ENCODE results near the gene GRIK2.

DNA sequence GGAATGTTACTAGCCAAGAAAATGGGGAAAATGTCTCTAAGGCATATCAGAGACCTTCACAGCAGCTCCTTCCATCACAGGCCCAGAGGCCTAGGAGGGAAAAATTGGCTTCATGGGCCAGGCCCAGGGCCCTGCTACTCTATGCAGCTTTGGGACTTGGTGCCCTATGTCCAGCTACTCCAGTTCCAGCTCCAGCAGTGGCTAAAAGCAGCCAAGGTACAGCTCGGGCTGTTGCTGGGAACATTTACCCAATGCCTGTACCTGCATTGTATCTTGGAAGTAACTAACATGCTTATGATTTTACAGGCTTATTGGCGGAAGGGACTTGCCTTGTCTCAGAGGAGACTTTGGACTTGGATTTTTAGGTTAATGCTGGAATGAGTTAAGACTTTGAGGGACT, 390.6 kb downstream of the GRIK2 start:
- no peak for TF ChIP-seq EP300 (IDR thresholded peaks at IDR 0.05; ENCODE audit: low read depth)
- TF ChIP-seq, protein P1, sequence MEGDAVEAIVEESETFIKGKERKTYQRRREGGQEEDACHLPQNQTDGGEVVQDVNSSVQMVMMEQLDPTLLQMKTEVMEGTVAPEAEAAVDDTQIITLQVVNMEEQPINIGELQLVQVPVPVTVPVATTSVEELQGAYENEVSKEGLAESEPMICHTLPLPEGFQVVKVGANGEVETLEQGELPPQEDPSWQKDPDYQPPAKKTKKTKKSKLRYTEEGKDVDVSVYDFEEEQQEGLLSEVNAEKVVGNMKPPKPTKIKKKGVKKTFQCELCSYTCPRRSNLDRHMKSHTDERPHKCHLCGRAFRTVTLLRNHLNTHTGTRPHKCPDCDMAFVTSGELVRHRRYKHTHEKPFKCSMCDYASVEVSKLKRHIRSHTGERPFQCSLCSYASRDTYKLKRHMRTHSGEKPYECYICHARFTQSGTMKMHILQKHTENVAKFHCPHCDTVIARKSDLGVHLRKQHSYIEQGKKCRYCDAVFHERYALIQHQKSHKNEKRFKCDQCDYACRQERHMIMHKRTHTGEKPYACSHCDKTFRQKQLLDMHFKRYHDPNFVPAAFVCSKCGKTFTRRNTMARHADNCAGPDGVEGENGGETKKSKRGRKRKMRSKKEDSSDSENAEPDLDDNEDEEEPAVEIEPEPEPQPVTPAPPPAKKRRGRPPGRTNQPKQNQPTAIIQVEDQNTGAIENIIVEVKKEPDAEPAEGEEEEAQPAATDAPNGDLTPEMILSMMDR (IDR thresholded peaks at IDR 0.05) = no peak
- no peak for TF ChIP-seq POLR2A (IDR thresholded peaks at IDR 0.05)
- TF ChIP-seq POLR2AphosphoS5 (IDR thresholded peaks at IDR 0.05) = no peak
